IPS-NIHi11 (cell line): ENCODE results near the gene CRB1.

ENCODE experiments used
- DNase-seq: peaks from one replicate; pipeline ENCODE4 v3.0.0; 2012; ENCODE audit warnings: mixed read lengths, low spot score

CRB1 gene

GRCh38 chr1:197268012-197268411 lies at the start of gene CRB1:
CRB1 (plus strand) TSS chr1:197268252; CDS start chr1:197268413, 161 bp downstream.
- DNase-seq, result peak; percentile 9

DNA sequence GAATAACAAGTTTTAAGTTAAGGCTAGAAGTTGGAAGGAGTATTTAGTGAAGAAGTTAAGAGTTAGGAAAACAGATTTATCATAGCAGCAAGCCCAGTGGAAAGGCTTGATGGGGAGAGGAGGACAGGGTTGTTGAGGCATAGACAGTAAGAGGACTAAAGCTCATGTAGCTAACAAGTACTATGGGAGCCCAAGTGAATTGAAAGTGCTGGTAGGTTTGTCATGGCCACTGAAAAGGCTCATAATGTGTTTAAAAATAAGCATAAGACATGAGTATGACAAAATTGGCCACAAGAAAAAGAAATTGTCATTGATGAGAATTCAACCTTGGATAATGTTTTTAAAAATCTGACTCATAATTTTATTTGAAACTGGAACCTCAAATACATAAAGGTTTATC lies 49.2 kb upstream of the CRB1 start:
- no peak for DNase-seq

DNA sequence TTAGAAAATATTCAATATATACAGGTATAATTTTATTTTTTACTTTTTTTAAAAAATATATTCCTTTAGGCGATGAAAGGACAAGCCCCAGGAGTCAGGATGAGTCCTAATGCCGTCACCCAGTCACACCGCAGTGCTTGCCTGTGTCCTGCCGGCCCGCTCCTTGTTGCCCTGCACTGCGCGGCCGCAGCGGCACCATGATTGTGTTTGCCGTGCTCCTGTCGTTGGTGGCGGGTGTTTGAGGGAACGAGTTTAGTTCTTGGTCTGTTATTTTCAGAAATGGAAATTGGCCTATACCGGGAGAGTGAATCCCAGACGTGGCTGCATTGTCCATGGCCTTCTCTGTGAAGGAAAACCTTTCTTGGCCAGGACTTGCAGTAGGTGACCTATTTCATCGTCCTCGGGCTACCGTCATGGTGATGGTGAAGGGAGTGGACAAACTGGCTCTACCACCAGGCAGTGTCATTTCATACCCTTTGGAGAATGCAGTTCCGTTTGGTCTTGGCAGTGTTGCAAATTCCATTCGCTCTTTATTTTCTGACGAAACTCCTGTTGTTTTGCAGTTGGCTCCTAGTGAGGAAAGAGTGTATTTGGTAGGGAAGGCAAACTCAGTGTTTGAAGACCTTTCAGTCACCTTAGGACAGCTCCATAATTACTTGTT lies 45.9 kb upstream of the CRB1 start:
- DNase-seq, result no peak

GRCh38 chr1:197222780-197223179 lies 45.3 kb upstream of the CRB1 start:
- no peak for DNase-seq

DNA sequence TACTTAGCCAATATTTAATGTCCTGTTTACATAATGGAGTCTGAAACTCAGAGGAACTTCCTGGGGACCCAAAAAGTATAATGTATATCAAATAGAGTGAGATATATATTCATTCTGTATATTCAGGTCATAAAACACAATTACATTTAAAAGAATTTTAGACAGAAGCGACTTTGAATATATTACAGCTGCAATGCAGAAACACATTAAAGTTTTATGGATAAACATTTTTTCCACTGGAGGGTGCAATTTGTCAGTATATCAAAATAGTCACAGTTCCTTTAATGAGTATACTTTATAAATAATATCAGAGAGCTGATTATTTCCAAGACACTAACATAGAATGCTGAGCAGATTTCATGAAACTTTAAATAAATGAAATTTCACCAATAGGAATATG lies 43.9 kb upstream of the CRB1 start:
- no peak for DNase-seq

GRCh38 chr1:197225611-197226010 lies 42.4 kb upstream of the CRB1 start:
- DNase-seq, result no peak

GRCh38 chr1:197234581-197234980 lies 33.5 kb upstream of the CRB1 start:
- no peak for DNase-seq

DNA sequence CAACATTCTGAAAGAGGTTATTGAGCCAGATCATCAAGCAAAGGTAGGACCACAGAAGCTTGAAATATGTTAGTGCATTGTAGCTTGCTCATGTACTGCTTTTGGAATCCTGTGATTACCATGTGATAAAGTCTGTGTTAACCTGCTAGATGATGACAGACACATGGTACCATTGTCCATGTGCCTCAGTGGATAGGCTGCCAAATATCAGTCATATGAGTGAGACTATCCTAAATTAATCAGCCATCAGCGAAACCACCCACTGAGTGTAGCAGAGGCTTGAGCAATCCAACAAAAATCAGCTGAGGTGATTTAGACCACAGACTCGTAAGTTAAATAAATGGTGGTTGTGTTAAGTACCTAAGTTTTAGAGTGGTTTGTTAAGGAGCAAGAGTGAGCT lies 32.7 kb upstream of the CRB1 start:
- DNase-seq, result no peak

- no peak for DNase-seq
Observed at GRCh38 chr1:197247465-197247864, 20.6 kb upstream of the CRB1 start.

DNA sequence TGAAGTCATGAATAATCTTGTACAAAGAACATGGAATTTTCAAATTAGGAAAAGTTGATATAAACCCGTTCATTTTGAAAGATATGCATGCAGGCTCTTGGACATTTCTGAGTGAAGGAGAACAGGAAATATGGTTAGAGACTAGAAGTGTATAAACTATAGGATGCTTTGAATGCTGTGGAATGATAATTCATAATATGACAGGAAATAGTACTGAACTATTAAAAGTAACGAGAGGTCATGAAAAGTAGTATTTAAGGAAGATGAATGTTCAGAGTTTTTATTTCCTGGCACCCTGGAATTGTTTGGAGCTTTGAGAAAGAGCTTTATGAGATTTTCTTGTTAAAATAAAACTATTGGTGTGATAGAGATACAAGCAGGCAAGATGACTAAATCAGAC lies 18.7 kb upstream of the CRB1 start:
- no peak for DNase-seq

- DNase-seq, result no peak
Observed at GRCh38 chr1:197250616-197251015, 17.4 kb upstream of the CRB1 start.

GRCh38 chr1:197252973-197253372 lies 15.1 kb upstream of the CRB1 start:
- no peak for DNase-seq

DNA sequence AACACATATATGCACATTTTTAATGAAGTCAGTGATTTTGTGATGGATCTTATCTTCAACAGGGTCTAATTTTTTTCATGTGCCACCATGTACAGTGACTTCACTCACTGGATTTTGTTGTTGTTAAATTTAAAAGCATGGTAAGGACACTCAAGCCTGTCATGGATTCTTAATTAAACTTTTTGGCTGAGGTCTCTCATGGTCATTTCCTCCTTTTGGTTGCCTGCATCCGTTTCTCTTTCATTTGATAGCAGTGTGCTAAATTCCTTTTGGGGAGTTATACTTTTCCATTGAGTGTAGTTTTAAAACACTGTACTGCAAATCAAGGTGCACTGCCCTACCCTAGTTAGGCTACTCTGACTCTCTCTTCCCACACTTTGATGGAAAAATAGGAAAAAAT lies 13.2 kb upstream of the CRB1 start:
- DNase-seq, result no peak

DNA sequence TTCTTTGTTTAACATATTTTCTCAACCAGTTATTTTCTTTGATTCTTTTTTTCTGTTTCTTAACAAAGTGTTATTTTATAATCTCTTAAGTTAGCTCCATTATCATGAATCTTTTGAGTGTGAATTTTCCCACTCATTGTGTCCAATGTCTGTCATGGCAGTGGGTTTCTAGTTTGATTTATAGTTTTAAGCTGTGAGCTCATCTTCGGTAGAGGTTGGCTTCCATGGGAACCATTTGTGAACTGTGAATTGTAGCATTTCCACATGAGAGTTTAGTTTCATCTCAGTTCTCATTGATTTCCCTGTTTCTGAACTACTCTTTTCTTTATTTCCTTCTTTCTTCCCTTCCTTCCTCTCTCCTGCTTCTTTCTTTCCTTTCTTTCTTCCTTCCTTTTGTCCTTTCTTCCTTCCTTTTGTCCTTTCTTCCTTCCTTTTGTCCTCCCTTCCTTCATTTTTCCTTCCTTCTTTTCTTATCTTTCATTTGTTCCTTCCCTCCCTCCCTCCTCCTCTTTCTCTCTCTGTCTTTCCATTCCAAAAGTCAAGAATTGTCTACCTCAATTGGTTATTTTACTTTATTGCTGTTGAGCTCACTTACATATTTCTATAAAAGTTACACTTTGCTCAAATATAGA lies 3.0 kb upstream of the CRB1 start:
- no peak for DNase-seq

- DNase-seq, result no peak
Observed at GRCh38 chr1:197269053-197269452, 1.0 kb downstream of the CRB1 start.

- DNase-seq, result no peak
Observed at GRCh38 chr1:197272791-197273190, 4.7 kb downstream of the CRB1 start.

GRCh38 chr1:197277166-197277565 lies 9.1 kb downstream of the CRB1 start:
- no peak for DNase-seq

DNA sequence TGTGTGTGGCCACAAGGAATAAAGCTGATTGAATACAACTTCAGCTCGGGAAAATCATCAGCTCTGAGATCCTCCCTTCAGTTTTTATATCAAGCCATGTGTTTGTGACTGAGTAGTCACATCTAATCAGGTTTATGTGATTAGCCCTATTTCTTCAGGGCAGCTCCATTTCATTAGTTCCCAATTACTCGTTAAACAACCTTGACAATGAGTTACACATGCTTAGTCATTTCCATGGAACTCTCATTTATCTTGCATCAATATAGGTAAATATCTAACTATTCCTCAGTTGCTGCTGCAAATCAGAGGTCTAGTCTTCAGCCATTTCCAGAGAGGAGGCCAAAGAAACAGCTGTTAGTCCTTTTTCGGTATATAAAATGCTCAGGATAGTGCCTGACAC lies 16.3 kb downstream of the CRB1 start:
- no peak for DNase-seq

DNA sequence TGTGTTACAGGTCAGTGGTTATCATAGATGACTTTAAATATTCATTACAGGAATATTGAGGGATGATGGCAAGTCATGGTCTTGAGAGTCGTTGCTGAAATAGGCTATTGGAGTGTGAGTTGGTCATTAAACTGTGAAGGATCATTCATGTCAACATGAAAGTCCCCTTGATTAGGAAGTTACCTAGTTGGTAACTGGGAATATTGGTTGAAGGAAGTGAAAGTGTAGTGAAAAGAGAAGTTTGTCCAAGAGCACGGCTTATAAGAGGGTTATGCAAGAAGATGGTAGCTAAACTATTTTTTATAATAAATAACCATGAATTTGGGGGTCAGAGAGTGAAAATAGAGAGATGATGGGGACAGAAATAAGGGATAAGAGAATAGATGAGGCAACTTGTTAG lies 16.9 kb downstream of the CRB1 start:
- DNase-seq, result no peak

DNA sequence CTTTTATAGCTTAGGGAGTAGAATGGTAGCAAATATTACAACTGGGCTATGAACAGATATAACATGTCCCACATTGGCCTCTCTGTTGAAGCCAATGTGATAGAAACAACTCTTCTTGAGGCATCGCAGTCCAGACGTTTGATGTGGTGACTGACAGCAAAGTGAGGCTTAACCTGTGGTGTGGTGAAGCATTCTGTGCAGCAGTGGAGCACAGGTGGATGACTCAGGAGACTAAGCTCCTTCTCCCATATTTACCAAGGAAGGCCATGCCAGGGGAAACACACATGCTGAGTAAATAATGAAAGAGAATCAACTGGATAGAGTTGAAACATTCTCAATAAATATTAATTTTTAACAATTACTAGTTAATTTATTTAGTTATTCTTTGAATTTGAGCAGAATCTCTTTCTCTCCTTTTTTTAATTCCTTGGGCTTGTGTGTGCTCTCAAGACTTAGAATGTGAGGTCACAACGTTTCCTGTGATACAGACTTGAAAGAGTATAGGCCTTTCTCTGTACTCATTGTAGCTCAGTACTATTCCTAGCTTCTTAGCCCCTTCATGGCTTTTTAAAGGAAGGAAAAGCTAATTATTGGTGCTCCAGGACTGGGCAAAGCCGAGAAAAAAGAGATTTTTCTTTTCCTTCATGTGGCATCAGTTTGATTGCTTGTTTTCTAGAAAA lies 17.6 kb downstream of the CRB1 start:
- DNase-seq, result no peak

GRCh38 chr1:197286634-197287033 lies 18.6 kb downstream of the CRB1 start:
- DNase-seq, result no peak

DNA sequence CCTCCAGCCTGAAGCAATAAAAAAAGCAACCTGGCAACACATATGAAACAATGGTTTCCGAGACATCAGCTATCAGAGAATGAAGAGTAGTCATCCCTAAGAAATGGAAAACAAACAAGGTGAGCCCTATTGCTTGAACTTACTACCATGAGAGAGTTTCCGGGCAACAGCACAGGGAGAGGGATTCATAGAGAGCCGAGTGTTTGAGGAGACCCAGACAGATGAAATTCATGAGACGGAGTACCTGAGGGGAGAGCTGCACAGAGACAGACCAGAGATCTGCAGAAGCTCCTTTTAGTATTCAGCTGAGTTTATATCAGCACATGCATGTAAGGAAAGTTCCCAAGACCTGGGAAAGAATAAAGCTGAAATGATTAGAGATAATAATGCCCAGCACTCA lies 19.8 kb downstream of the CRB1 start:
- no peak for DNase-seq

DNA sequence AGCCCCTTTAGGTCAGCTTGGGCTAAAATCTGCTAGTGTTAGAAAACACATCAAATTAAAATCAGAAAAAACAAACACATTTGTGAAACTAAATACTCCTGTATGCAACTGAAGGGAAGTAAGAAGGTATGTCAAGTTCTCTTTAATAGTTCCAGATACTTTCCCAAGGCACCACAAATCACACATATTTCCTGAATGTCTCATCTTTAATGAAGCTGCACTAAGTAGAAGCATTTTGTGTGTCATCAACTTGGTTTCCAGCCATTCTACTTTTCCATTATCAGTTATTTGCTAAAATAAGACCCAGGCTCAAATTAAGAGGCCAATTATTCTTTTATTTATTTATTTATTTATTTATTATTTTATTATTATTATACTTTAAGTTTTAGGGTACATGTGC lies 34.7 kb downstream of the CRB1 start:
- no peak for DNase-seq

GRCh38 chr1:197303463-197303862 lies 35.4 kb downstream of the CRB1 start:
- DNase-seq, result no peak
